Activated CD8-positive, alpha-beta memory T cell treated with anti-CD3 and anti-CD28 coated beads, Interleukin-2, amount 10 ng/mL, durations not matched to agents 7 days and 5 days (primary cell): Measurements from ENCODE around the gene PIK3R3. TPM values are rescaled to one million over a fixed set of nuclear protein-coding genes. Genes with fewer than 3 reads are reported as not detected.

Experiments
- ATAC-seq: fragments of 150-1000 bp; cut with Tn5 transposase; one replicate; pipeline ENCODE4 v1.10.0; 2021; ENCODE audit warnings: moderate library complexity
- CTCF ChIA-PET: fragments of 350-600 bp; sonication (Branson Sonifier 250); formaldehyde crosslinking; loops from one replicate; lab custom pipeline; 2021; ENCODE audit warnings: antibody characterized with exemption; lab: Charles Lee
- DNase-seq: peaks from one replicate; pipeline ENCODE4 v3.0.0-alpha.2; 2020
- H3K27ac Mint-ChIP-seq: one replicate; pipeline ENCODE4 v1.8.0; 2021; ENCODE audit warnings: mild to moderate bottlenecking, mixed read lengths
- H3K27me3 Mint-ChIP-seq: one replicate; pipeline ENCODE4 v1.8.0; 2021; ENCODE audit warnings: mixed read lengths
- H3K36me3 Mint-ChIP-seq: one replicate; pipeline ENCODE4 v1.8.0; 2021; ENCODE audit warnings: mild to moderate bottlenecking, mixed read lengths
- H3K4me1 Mint-ChIP-seq: one replicate; pipeline ENCODE4 v1.8.0; 2021; ENCODE audit warnings: mixed read lengths
- H3K4me3 Mint-ChIP-seq: one replicate; pipeline ENCODE4 v1.8.0; 2021; ENCODE audit warnings: mild to moderate bottlenecking, moderate library complexity, mixed read lengths
- H3K9me3 Mint-ChIP-seq: one replicate; pipeline ENCODE4 v1.8.0; 2022; ENCODE audit warnings: low read depth, mixed read lengths
- total RNA-seq, 2 experiments: library from RNA; stranded (reverse); gene quantifications; one replicate each; pipeline ENCODE4 v1.2.3, GENCODE V29; 2021

The PIK3R3 gene
- total RNA-seq, 2 experiments from 2014 or later: 6.7 to 9.6 TPM

- CTCF ChIA-PET: no interaction called here
- Mint-ChIP-seq H3K27me3 (peaks cover 9% of the 10 kb centered on the region), H3K4me3 (no peak overlapping the region), H3K27ac (no peak overlapping the region), H3K36me3 (no peaks in the 10 kb centered on the region), H3K4me1 (no peaks in the 10 kb centered on the region), H3K9me3 (no peaks in the 10 kb centered on the region)
- DNase-seq (no peak), ATAC-seq (no peak)
Measured at GRCh38 chr1:46086576-46086975, 45.9 kb downstream of the PIK3R3 start.

- no peak for DNase-seq
- Mint-ChIP-seq H3K4me3 (no peak overlapping the region), H3K36me3 (no peaks in the 10 kb centered on the region), H3K9me3 (no peaks in the 10 kb centered on the region), H3K27me3 (peaks cover 9% of the 10 kb centered on the region), H3K27ac (no peak overlapping the region), H3K4me1 (no peaks in the 10 kb centered on the region)
- CTCF ChIA-PET: interaction anchor here (0.9 to 1.3 kb wide), 2 partner anchors 8 to 139 kb away, joined by 3 read pairs; no protein-coding TSS in a partner anchor
- no peak for ATAC-seq
Measured at GRCh38 chr1:46084553-46085451, 47.6 kb downstream of the PIK3R3 start.

DNA sequence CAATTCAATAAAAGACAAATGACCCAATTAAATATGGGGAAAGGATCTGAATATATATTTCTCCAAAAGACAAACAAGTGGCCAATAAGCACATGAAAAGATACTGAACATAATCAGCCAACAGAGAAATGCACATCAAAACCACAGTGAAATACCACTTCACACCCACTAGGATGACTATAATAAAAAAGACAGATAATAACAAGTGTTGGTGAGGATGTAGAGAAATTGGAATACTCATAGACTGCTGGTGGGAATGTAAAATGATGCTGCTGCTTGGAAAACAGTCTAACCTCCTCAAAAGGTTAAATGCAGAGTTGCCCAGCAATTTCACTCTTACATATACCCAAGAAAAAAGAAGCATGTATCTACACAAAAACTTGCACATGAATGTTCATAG lies 48.9 kb downstream of the PIK3R3 start:
- DNase-seq (no peak), ATAC-seq (no peak)
- no peaks in the 10 kb centered on the region for H3K4me1 Mint-ChIP-seq
- H3K27ac Mint-ChIP-seq: no peak overlapping the region
- H3K27me3 Mint-ChIP-seq: peaks cover 6% of the 10 kb centered on the region
- no peaks in the 10 kb centered on the region for H3K9me3 Mint-ChIP-seq
- no peaks in the 10 kb centered on the region for H3K36me3 Mint-ChIP-seq
- no peak overlapping the region for H3K4me3 Mint-ChIP-seq
- CTCF ChIA-PET: no interaction called here

GRCh38 chr1:46081619-46082018 lies 50.8 kb downstream of the PIK3R3 start:
- Mint-ChIP-seq H3K4me3 (no peak overlapping the region), H3K27me3 (peaks cover 3% of the 10 kb centered on the region), H3K9me3 (no peaks in the 10 kb centered on the region), H3K27ac (no peak overlapping the region), H3K4me1 (no peaks in the 10 kb centered on the region), H3K36me3 (no peaks in the 10 kb centered on the region)
- no peak for DNase-seq
- no peak for ATAC-seq
- CTCF ChIA-PET: no interaction called here

- Mint-ChIP-seq H3K27me3 (peaks cover 3% of the 10 kb centered on the region), H3K36me3 (no peaks in the 10 kb centered on the region), H3K27ac (no peak overlapping the region), H3K4me3 (no peak overlapping the region), H3K9me3 (no peaks in the 10 kb centered on the region), H3K4me1 (no peaks in the 10 kb centered on the region)
- DNase-seq (no peak), ATAC-seq (no peak)
- CTCF ChIA-PET: no interaction called here
Measured at GRCh38 chr1:46081206-46081605, 51.2 kb downstream of the PIK3R3 start.

DNA sequence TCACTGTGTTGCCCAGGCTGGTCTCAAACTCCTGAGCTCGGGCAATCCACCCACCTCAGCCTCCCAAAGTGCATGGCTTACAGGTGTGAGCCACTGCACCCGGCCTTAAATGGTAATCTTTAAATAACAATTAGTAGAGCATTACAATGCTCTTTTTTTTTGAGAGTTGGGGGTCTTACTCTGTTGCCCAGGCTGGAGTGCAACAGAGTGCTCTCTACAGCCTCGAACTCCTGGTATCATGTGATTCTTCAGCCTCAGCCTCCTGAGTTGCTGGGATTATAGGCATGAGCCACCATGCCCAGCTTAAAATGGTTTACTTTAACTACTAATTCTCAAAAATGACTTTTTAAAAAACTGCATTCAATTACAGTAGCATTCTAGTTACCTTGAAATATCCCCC lies 52.2 kb downstream of the PIK3R3 start:
- no peak overlapping the region for H3K27ac Mint-ChIP-seq
- no peaks in the 10 kb centered on the region for H3K4me1 Mint-ChIP-seq
- ATAC-seq: no peak
- DNase-seq: no peak
- H3K4me3 Mint-ChIP-seq: no peak overlapping the region
- H3K36me3 Mint-ChIP-seq: no peaks in the 10 kb centered on the region
- CTCF ChIA-PET: no interaction called here
- no peaks in the 10 kb centered on the region for H3K9me3 Mint-ChIP-seq
- peaks cover 3% of the 10 kb centered on the region for H3K27me3 Mint-ChIP-seq

GRCh38 chr1:46077644-46078043 lies 54.8 kb downstream of the PIK3R3 start:
- ATAC-seq: no peak
- no peaks in the 10 kb centered on the region for H3K9me3 Mint-ChIP-seq
- H3K4me1 Mint-ChIP-seq: no peaks in the 10 kb centered on the region
- no peaks in the 10 kb centered on the region for H3K27me3 Mint-ChIP-seq
- H3K27ac Mint-ChIP-seq: no peak overlapping the region
- no peaks in the 10 kb centered on the region for H3K36me3 Mint-ChIP-seq
- H3K4me3 Mint-ChIP-seq: no peak overlapping the region
- CTCF ChIA-PET: no interaction called here
- no peak for DNase-seq

DNA sequence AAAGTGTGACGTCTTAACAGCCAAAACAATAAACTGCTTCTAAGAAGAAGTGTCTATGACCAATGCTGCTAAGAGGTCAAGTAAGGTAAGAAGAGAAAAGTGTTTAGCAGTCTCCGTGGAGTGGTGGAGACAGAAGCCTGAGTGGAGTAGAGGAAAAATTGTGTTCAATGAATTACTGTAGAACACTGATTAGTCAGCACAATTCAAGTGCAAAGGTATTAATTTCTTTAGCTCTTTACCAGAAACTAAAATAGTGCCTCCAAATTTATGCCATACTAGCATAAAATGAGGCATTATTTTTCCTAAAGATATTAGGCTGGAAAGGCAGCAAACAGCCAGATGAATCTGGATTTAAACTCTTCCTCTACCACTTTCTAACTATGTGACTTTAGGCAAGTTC lies 56.1 kb downstream of the PIK3R3 start:
- Mint-ChIP-seq H3K4me1 (no peaks in the 10 kb centered on the region), H3K9me3 (no peaks in the 10 kb centered on the region), H3K27me3 (no peaks in the 10 kb centered on the region), H3K4me3 (no peak overlapping the region), H3K27ac (no peak overlapping the region), H3K36me3 (no peaks in the 10 kb centered on the region)
- CTCF ChIA-PET: no interaction called here
- no peak for ATAC-seq
- no peak for DNase-seq

- Mint-ChIP-seq H3K36me3 (no peaks in the 10 kb centered on the region), H3K9me3 (no peaks in the 10 kb centered on the region), H3K27ac (no peak overlapping the region), H3K4me1 (no peaks in the 10 kb centered on the region), H3K27me3 (no peaks in the 10 kb centered on the region), H3K4me3 (no peak overlapping the region)
- CTCF ChIA-PET: no interaction called here
- ATAC-seq (no peak), DNase-seq (no peak)
Measured at GRCh38 chr1:46072975-46073374, 59.5 kb downstream of the PIK3R3 start.

DNA sequence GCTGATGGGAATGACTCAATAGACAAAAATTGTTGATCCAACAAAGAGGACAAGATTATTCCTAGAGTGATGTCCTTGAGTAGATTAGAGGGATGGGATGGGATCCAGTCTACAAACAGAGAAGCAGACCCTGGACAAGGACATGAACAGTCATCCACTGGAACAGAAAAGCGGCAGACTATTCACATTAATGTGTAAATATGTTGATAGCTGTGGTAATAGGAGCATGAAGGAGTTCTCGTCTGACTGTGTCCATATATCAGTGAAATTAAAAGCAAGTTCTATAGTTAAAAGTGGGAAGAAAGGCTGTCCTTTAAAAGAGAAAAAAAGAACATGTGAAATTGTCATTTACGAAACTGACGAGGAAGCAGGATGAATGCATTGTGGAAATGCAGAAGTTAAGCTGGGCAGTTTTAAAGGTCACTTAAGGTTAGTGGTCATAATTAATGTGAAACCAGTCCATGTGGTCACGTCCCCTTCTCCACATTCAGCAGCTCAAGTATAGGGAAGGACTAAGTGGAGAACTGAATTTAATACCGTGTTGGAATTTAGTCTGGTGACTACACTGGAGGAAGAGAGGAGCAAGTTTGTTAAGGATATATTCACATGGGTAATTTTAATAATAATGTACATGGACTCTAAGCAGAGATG lies 62.1 kb downstream of the PIK3R3 start:
- ATAC-seq (no peak), DNase-seq (no peak)
- H3K4me1 Mint-ChIP-seq: peaks cover 4% of the 10 kb centered on the region
- H3K27ac Mint-ChIP-seq: no peak overlapping the region
- no peaks in the 10 kb centered on the region for H3K9me3 Mint-ChIP-seq
- H3K4me3 Mint-ChIP-seq: no peak overlapping the region
- peaks cover 1% of the 10 kb centered on the region for H3K36me3 Mint-ChIP-seq
- H3K27me3 Mint-ChIP-seq: no peaks in the 10 kb centered on the region
- CTCF ChIA-PET: interaction anchor here (1.7 kb wide), 1 partner anchor 153 kb away, joined by 5 read pairs; no protein-coding TSS in a partner anchor

GRCh38 chr1:46068525-46068924 lies 63.9 kb downstream of the PIK3R3 start:
- no peaks in the 10 kb centered on the region for H3K27me3 Mint-ChIP-seq
- H3K9me3 Mint-ChIP-seq: no peaks in the 10 kb centered on the region
- H3K4me1 Mint-ChIP-seq: peaks cover 12% of the 10 kb centered on the region
- peaks cover 3% of the 10 kb centered on the region for H3K36me3 Mint-ChIP-seq
- ATAC-seq (no peak), DNase-seq (no peak)
- CTCF ChIA-PET: interaction anchor here (1.2 to 1.4 kb wide), 3 partner anchors 22 to 108 kb away, joined by 3 to 4 read pairs (median 3); partner anchors contain the start of gene P3R3URF
- H3K27ac Mint-ChIP-seq: no peak overlapping the region
- no peak overlapping the region for H3K4me3 Mint-ChIP-seq

- no peaks in the 10 kb centered on the region for H3K27me3 Mint-ChIP-seq
- H3K4me3 Mint-ChIP-seq: no peak overlapping the region
- no peak overlapping the region for H3K27ac Mint-ChIP-seq
- H3K9me3 Mint-ChIP-seq: no peaks in the 10 kb centered on the region
- ATAC-seq (no peak), DNase-seq (no peak)
- H3K4me1 Mint-ChIP-seq: peaks cover 20% of the 10 kb centered on the region
- peaks cover 5% of the 10 kb centered on the region for H3K36me3 Mint-ChIP-seq
- CTCF ChIA-PET: interaction anchor here (1.2 to 1.4 kb wide), 3 partner anchors 23 to 109 kb away, joined by 3 to 4 read pairs (median 3); partner anchors contain the start of gene P3R3URF
Measured at GRCh38 chr1:46067652-46068051, 64.8 kb downstream of the PIK3R3 start.

GRCh38 chr1:46065405-46065804 lies 67.0 kb downstream of the PIK3R3 start:
- no peaks in the 10 kb centered on the region for H3K27me3 Mint-ChIP-seq
- H3K4me1 Mint-ChIP-seq: peaks cover 27% of the 10 kb centered on the region
- ATAC-seq (peak; percentile 80), DNase-seq (no peak)
- CTCF ChIA-PET: interaction anchor here (1.3 kb wide), 1 partner anchor 28 kb away, joined by 4 read pairs; no protein-coding TSS in a partner anchor
- peak overlapping the region; percentile 17 for H3K27ac Mint-ChIP-seq
- peak overlapping the region; percentile 24 for H3K4me3 Mint-ChIP-seq
- H3K36me3 Mint-ChIP-seq: peaks cover 15% of the 10 kb centered on the region
- H3K9me3 Mint-ChIP-seq: no peaks in the 10 kb centered on the region
